KBM-7 (cell line): ENCODE data around the gene HTR5A.

Experiments
- DNase-seq: peaks from one replicate; pipeline ENCODE4 v3.0.0-alpha.2; 2015
- in situ Hi-C: fragments of 300-500 bp; cut with MboI; formaldehyde crosslinking; loops from 2 replicates; pipeline ENCODE4 v1.14.3; 2020; ENCODE audit warnings: low sequenced_read_pairs, low pct_unique_long_range_greater_than_20kb, mixed read lengths

Gene HTR5A

GRCh38 chr7:155130493-155130892 lies 60.4 kb downstream of the HTR5A start:
- DNase-seq, result no peak
- in situ Hi-C loops, result no loop called here

- DNase-seq, result no peak
- in situ Hi-C loops, result no loop called here
Observed at GRCh38 chr7:155131090-155131489, 61.0 kb downstream of the HTR5A start.

- in situ Hi-C loops, result no loop called here
- DNase-seq, result no peak
Observed at GRCh38 chr7:155132431-155132830, 62.3 kb downstream of the HTR5A start.

- in situ Hi-C loops, result no loop called here
- no peak for DNase-seq
Observed at GRCh38 chr7:155136619-155137243, 66.6 kb downstream of the HTR5A start.
